GM21717 (cell line): ENCODE measurements around the gene RGP1.

Source experiments
- ATAC-seq: cut with Tn5 transposase; IDR thresholded peaks from one replicate; pipeline ENCODE4 v1.9.1; 2021; ENCODE audit warnings: mild to moderate bottlenecking, moderate library complexity; ENCODE audit not compliant: unreplicated experiment

Gene RGP1

GRCh38 chr9:35719546-35719945, 29.5 kb upstream of the RGP1 start:
- ATAC-seq, result no peak

GRCh38 chr9:35723426-35723825, 25.7 kb upstream of the RGP1 start:
- no peak for ATAC-seq

- no peak for ATAC-seq
Observed at GRCh38 chr9:35723908-35724307, 25.2 kb upstream of the RGP1 start.

- no peak for ATAC-seq
Observed at GRCh38 chr9:35725362-35725761, 23.7 kb upstream of the RGP1 start.

- no peak for ATAC-seq
Observed at GRCh38 chr9:35726931-35727330, 22.2 kb upstream of the RGP1 start.

GRCh38 chr9:35727676-35728040, 21.4 kb upstream of the RGP1 start:
- no peak for ATAC-seq

DNA sequence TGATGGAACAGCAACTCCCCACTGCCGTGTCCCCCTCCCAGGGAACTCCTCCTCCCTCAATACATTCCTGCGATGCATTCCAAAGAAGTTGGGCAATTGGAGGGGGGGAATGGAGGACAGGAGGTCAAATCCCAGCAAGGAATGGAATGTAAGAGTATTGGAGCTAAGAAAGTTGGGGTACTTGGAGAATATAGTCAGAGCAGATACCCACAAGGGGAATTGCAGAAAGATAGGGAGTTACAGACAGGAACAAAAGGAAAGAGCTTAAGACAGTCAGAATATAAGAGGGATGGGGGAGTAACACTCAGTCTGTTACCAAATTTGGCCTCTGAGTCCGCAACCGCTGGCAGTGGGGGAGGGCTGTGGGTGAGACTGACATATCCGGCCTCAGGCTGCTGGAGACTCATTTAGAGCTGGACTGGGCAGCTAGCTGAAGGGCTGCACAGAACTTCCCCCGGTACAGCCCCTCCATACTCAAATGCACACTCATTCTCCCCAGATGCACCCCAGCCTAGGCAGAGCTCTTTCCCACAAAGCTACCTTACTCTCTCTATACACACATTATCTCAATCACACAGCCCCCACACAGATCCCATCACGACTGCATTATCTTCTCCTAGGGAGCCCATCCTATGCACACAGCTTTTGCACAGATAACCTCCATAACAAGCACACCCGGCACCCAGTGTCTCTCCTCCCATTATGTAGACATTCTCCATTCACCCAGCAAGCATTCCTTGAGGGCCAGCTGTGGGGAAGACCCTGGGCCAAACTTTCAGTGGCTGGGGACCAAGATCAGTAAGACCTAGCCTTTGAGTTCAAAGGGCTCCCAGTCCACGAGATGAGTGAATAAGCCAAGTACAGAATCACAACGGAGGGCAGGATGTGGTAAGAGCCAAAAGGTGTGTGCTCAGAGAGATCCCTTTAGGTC, 20.8 kb upstream of the RGP1 start:
- ATAC-seq, result no peak

DNA sequence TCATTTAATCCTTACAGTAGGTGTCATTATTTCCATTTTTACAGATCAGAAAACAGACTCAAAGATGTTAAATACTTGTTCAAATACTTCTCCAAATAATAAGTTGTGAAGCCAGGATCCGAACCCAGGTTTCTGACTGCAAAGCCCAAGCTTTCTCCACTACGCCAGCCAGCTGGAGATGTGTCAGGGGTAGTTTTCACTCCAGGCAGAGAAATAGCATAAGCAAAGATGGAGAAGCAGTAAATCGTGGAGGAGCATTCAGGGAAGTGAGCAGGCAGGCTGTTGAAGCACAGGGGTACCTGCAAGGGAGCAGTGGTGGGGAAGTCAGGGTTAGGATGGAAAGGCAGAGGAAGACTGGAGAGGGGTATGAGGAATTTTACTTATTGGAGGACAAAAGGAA, 20.0 kb upstream of the RGP1 start:
- no peak for ATAC-seq

- no peak for ATAC-seq
Observed at GRCh38 chr9:35729700-35730485, 19.2 kb upstream of the RGP1 start.

DNA sequence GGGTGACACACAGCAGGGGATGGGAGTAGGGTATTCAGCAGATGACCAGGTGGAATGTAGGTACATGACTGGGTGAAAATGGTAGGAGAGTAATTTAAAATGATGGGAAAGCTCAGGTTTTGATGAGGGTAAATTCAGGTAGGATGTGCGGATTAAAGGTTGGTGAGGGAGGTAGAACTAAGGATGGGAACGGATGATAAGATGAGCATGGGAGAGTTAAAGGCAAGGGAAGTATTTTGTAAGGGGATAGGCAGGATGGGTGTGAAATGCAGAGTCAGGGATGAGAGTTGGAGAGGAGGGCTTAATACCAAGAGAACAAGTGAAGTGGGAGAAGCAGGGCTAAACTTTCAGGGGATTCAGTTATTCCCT, 18.6 kb upstream of the RGP1 start:
- no peak for ATAC-seq

GRCh38 chr9:35731415-35732184, 17.5 kb upstream of the RGP1 start:
- ATAC-seq, result peak; percentile 5

- peak; percentile 77 for ATAC-seq
Observed at GRCh38 chr9:35732185-35732799, 16.8 kb upstream of the RGP1 start, which contains the start of the genes CREB3 and TLN1. TSS of gene CREB3 (plus strand) at chr9:35732666. CDS start at chr9:35732773, 107 bp downstream. TSS of gene TLN1 (minus strand) at chr9:35732195. CDS start at chr9:35725694, 6,501 bp downstream.

DNA sequence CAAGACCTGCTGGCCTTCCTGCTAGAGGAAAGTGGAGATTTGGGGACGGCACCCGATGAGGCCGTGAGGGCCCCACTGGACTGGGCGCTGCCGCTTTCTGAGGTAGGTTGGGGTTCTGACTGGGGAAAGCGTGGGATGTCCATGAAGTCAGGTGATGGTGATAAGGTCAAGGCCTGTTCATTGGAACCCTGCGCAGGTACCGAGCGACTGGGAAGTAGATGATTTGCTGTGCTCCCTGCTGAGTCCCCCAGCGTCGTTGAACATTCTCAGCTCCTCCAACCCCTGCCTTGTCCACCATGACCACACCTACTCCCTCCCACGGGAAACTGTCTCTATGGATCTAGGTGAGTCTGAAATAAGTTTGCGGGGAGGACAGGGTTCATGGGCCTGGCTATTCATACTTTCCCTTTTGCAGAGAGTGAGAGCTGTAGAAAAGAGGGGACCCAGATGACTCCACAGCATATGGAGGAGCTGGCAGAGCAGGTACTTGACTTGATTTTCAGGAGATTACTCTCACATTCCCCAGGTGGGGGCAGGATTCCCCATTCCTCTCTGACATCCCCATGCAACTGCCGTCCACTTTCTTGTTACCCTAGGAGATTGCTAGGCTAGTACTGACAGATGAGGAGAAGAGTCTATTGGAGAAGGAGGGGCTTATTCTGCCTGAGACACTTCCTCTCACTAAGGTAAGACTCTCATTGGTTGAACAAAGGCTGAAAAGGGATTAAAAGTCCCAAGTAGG, 16.1 kb upstream of the RGP1 start:
- ATAC-seq, result peak; percentile 4

GRCh38 chr9:35734096-35734495, 15.0 kb upstream of the RGP1 start:
- no peak for ATAC-seq

DNA sequence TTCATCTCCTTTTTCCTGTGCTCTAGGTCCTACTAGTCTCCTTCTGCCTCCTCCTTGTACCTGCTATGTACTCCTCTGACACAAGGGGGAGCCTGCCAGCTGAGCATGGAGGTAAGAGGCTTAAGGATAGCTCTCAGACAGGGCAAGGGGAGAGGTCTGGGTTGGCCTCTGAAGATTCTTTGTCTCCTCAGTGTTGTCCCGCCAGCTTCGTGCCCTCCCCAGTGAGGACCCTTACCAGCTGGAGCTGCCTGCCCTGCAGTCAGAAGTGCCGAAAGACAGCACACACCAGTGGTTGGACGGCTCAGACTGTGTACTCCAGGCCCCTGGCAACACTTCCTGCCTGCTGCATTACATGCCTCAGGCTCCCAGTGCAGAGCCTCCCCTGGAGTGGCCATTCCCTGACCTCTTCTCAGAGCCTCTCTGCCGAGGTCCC, 12.9 kb upstream of the RGP1 start:
- ATAC-seq, result no peak

DNA sequence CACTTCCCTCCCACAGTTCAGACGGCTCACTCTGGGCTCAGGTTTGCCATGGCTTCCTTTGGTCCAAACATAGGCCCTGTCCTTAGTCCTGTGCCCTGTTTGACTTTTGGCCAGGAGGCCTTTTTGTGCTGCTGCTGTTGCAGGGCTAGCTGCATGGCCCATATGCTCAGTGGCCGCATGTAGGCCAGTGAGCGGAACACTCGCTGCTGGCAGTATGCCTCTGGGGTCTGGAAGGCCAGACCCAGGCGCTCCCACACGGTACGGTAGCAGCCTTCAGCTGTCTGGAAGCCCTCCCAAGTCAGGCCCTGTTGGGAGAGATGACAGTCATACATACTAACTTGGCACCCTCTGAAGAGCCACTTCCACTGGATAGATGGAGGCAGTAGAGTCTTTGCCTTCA, 11.9 kb upstream of the RGP1 start:
- ATAC-seq, result no peak

- ATAC-seq, result no peak
Observed at GRCh38 chr9:35738186-35738585, 10.9 kb upstream of the RGP1 start.

DNA sequence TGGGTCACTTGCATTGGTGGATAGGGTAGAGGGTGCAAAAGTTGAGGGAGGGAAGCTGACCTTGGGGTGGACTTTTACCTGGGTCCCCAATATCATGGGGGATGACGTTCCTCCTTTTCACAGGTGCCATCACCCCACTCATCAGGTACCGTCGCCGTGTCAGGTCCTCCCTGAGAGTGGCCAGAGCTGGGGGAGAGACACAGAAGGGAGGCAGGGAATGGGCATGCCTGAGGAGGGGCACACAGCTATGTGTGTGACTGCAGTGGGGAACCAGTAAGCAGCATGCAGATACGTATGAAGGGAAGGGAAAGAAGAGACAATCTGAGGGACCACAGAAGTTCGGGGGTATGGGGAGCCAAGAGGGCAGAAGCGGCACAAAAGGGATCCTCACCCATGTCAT, 10.2 kb upstream of the RGP1 start:
- no peak for ATAC-seq

GRCh38 chr9:35740243-35740642, 8.8 kb upstream of the RGP1 start:
- ATAC-seq, result no peak

DNA sequence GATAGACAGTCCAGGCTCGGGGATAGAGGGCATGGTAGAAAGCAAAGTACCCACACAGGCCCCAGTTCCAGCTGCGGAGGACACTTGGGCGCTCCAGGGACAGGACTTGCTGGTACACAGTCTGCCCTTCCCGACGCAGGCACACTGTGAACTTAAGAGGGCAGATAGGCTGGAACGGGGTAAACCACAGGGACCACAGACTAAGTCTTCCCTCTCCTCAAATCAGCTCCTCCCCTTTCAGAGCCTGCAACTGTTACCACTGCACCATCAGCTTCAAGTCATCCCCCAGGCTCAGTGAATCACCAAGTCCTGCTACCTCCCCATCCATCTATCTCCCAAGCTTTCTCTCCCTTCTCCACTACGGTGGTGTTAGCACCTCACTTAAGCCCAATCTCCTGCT, 7.3 kb upstream of the RGP1 start:
- no peak for ATAC-seq
